GM21737 (cell line): ENCODE results near the gene WRNIP1.
A peak's percentile ranks its signal among the peaks of the same experiment; 100 is the strongest.

Source experiments
- ATAC-seq: cut with Tn5 transposase; IDR thresholded peaks from one replicate; pipeline ENCODE4 v1.9.1; 2021; ENCODE audit warnings: mild to moderate bottlenecking, moderate library complexity; ENCODE audit not compliant: unreplicated experiment

The WRNIP1 gene

GRCh38 chr6:2765166-2765895 lies at the start of gene WRNIP1:
WRNIP1 (plus strand) TSS chr6:2765393; CDS start chr6:2765623, 230 bp downstream.
- peak; percentile 86 for ATAC-seq

- no peak for ATAC-seq
Measured at GRCh38 chr6:2715737-2716136, 49.5 kb upstream of the WRNIP1 start.

DNA sequence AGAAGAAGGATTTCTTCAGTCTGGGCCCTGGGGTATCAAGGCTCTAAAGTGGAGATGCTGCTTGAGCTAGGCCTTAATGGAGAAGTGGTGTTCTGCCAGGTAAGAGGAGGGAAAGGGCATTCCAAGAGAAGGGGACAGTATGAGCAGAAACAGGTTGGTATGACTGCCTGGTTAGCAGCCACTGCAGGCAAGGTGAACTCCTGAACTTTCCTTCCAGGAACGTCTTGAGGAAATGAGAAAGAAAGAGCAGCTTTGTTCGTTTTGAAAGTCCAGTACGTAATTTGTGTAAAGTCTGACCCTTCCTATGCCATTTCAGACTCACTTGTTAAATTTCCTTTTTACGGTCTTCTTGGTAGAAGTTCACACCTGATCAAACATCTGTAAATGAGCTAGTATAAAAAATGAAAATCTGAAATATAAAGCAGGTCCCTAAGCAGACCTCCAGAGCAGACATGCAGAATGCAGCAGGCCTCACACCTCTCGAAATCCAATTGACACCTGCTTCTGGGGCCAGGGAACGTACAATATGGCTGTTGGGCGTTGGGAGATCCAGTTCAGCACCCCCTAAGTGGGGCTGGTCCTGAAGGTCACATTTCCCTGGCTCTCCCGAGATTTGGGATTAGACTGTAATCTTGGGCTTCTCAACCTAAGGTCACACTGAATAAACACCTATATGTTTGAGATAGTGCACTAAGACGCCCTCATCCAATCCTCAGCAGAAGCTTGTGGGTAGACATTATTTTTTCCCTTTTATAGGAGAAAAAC lies 48.1 kb upstream of the WRNIP1 start:
- ATAC-seq, result no peak

- ATAC-seq, result no peak
Measured at GRCh38 chr6:2718334-2719092, 46.7 kb upstream of the WRNIP1 start.

DNA sequence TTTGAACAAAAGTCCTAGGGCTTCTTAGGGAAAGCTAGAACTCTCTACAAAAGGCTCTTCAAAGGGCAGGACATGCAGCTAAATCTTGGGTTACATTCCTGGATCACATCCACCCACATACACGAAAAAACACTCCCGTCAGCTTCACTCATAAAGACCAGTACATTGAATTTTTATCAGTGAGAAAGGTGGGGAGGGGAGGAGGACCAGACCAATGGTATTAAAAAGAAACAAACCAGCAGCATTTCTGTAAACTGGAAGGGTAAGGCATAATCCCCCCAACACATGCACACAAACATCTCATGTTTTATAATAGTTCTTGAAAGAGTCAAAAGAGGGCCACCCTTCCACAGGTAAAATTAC lies 46.1 kb upstream of the WRNIP1 start:
- ATAC-seq, result no peak

- ATAC-seq, result no peak
Measured at GRCh38 chr6:2721219-2721618, 44.0 kb upstream of the WRNIP1 start.

DNA sequence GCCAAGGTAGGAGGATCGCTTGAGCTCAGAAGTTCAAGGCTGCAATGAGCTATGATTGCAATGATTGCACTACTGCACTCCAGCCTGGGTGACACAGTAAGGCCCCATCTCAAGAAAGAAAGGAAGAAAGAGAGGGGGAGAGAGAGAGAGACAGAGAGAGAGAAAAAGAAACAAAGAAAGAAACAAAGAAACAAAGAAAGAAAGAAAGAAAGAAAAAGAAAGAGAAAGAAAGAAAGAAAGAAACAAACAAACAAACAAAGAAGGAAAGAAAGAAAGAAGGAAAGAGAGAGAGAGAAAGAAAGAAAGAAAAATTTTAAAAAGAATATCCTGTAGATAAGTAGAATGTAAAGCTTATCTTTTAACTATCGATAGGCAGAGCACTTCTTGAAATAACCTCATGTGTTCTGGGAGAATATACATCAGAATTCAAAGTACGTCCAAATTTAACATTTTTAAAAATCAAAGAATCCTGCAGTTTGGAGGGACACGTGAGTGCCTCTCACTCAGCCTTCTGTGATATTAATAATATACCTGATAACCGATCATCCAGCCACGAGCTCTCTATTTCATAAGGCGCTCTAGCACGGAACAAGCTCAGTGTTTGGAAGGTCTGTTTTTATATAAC lies 39.7 kb upstream of the WRNIP1 start:
- no peak for ATAC-seq

DNA sequence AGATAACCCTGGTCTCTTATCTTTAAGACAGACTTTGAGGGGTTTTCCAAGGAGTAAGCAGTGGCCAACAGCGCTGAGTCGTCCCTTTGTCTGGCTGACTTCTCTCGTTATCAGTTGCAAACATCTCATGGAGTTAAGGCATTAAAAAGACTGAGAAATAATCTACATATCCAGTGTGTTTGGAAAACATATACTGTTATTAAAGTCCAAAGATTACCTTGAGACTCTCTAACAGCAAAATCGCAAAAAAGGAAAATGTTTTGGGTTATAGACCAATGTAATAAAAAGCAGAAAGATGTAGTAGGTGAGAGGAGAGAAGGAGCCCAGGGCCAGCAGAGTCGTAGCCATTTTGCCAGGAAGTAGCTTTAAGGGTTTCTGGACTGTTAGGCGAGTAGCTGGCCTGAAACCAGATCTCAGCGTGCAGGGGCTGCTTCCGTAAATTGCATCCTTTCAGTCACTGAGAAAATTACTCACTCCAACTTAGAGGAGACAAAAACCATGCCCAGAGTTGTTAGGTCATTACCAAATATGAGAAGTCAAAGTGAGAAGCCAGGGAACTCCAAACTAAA lies 39.1 kb upstream of the WRNIP1 start:
- peak; percentile 78 for ATAC-seq

GRCh38 chr6:2729921-2730320 lies 35.3 kb upstream of the WRNIP1 start:
- no peak for ATAC-seq

DNA sequence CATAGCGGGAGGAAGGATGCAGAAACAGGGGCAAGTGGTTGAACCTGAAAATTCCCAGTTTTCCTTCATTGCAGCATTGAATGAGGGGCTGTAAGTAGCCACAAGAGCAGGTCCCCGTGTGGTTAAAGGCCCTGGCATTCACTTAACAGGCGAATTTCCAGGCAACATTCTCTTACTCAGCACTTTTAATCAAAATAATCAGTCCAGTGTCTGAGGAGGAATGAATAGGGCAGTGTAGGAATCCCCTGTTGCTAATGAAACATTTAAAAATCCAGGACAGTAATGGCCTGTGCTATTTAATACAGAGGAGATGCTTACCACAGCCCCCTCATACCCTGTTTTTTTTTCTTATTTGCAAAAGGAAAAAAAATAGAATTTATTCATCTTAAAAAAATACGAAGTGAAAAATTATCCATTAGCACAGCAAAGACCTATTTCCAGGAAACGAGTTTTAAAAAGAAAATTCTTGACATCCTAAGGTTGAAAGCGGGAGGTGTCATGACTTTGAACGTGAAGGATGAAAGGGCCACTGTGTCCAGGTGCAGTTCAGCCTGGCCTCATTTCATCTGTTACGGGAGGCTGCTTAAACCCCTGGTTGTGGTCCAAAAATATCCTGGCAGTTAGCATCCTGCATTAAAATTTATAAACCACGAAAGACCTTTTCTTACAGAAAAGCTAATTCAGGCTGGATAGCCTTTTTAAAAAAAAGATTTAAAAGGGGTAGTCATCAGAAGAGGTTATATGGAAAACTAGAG lies 34.7 kb upstream of the WRNIP1 start:
- no peak for ATAC-seq

DNA sequence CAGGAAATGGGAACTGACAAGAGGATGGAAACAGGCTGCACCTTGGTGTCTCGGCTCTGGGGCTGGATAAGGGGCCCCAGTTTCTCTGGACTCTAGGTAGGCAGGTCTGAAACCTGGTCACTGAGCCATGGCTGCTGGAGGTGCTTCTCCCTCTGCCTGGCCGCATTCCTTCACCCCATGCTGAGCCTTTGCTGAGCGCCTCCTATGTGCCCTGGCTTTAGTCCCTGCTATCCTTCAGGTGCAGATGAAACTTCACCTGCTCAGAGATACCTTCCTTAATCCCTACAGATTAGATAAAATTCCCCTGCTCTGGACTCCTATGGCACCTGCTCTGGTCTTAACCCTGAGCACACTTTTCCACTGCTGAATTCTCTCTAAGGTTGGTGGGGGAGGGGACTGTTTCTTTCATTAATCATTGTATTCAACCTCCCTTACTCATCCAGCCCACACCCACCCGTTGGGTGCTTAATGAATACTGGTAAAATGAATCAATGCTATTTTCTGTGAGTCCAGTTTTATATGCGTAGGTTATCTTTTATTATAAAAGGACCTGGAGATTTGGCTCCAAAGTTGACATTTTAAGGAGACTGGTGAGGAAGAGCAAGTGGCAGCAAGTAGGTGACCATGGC lies 33.8 kb upstream of the WRNIP1 start:
- ATAC-seq, result no peak

DNA sequence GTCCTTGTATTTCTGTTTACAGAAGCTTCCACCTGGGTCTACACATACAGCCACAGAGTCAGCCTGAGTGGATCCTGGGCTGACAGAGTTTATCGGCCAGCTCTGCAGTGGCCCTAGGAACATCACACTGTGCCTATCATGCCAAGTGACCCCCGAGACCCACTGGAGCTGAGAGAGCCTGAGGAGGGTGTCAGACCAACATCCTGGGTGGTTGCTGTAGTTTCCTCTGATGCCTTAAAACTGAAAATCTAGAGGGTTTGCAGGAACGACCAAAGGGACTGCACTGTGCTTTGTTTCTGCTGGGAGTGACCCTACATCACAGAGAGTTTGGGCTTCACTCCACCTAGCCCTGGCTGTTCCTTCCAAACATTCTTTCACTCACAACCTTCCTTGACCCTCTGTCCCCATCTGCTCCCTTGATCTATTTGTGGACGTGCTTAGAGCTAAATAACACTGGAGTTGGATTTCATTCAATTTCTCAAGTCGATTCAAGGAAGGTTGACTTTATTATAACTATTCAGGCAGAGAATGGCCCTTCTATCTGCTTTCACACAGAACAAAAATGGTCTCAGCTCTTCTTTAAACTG lies 32.6 kb upstream of the WRNIP1 start:
- ATAC-seq, result no peak

DNA sequence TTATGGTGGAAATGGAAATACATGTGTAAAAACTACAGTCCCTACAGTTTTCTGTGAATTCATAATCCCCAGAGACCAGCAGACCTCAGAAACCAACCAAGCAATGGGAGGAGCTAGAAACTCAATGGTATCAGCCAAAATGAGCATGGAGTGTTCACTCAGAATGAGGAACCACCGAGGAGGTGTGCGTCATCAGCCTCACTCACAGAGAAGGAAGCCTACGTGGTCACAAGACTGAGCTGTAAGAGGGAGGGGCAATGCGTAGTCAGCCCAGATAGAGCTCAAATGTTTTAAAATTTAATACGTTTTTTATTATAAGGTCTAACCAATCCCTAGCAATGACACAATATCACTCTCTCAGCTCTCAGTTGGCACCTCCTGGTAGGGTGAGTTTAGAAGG lies 31.9 kb upstream of the WRNIP1 start:
- ATAC-seq, result peak; percentile 93

DNA sequence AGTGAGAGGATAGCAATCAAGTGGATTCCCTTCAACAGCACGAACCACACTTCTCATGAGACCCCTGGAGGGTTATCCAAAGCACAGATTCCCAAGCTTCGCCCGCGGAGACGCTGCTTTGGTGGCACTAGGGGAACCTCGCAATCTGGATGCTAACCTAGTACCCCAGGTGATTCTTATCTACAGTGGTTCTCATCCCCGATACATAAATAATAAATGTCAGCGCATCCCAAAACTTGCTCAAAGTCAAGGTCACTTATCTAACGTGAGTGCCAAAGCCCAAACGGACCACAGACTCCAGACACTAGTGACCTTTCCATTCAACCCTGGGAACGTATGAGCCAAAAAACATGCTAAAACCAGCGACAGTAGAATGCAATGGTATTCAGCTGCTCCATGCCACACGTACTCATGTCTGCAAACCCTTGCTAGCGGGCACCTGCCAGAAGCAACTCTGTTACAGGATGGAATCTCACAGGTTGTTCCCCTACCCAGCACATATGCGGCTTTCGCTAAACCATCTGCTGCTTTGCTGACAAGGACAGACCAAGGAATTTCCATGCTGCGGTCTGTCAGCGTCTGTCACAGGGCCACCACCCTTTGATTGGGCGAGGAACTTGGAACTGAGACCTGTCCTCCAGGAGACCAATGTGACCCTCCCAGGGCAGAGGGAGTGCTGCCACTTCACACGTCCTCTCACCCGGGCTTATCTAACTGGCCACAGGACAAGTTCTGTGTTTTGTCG lies 31.3 kb upstream of the WRNIP1 start:
- ATAC-seq, result no peak

DNA sequence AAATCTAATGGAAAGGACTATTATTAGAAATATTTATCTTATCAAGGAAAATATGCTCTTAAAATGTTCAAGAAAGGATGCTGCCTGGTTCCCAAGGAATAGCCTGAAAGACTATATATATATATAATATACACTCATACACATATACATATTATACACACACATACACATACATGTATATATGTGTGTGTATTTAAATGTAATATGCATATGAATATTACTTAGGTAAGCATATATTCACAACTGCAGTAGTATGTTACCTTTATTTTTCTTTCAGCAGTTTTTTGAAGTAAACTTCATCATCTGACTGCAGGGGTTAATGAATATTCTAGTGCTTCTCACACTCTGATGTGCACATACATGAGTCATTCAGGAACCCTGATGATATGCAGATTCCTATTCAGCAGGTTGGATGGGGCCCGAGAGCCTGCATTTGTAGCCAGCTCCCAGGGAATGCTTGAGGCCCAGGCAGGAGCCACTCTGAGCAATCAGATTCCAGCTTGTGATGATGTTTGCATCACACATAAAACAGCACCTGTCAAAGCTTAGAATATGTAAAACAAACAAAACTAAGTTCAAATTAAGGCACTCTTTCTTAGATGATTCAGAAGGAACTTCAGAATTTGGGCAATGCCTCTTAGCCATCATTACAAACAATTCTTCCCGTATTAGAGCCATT lies 30.6 kb upstream of the WRNIP1 start:
- ATAC-seq, result no peak

GRCh38 chr6:2737885-2738284 lies 27.3 kb upstream of the WRNIP1 start:
- ATAC-seq, result no peak

DNA sequence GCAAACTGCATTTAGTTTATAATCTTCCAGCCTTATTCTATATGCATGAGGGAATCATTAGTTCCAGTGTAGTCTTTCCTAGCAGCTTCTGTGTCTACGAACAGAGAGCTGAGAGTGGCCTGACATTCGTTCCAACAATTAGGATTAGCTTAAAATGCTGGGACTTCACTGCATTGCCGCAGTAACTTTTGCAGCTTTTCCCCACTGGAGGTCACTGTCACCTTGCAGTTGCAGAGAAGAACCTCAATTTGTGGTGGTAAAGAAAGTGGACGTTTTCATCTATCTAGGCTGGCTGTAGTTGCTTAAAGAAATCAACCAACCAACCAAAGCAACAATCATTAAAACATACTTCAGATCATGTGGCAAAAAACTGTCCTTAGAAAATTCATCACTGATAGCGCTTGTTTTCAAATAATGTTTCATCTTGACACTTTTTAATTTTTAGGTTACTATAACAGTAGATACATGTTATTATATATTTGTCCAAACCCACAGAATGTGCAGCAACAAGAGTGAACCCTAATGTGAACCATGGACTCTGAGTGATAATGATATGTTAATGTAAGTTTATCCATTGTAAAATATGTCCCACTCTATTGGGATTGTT lies 26.7 kb upstream of the WRNIP1 start:
- ATAC-seq, result no peak

DNA sequence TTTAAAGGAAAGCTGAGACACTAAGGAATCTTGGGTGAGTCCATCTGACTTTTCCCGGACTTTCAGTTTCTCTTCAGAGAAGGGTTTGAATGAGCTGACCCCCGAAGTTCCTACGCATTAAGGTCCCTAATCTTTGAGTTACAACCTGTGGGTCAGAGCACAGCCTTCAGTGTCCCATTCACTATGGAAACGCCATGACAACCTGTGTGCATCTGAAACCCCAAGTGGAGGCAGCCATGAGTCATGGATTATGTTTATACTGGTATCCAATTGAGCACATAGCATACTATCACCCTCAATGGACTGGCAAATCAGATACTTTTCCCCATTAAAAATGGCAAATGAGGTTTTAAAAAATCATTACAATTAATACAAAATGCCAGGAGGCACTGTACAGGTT lies 25.9 kb upstream of the WRNIP1 start:
- no peak for ATAC-seq
